ENCODE results near the gene SPRTN.

SPRTN gene

GRCh38 chr1:231397886-231398671 lies 60.0 kb downstream of the SPRTN start:
- no peak for DNase-seq
- H3K36me3 ChIP-seq: no peaks in the 10 kb centered on the region
- no peak for TF ChIP-seq CTCF (IDR thresholded peaks at IDR 0.05; ENCODE audit: low read depth, low read length)

GRCh38 chr1:231401478-231401877 lies 63.4 kb downstream of the SPRTN start:
- DNase-seq: no peak
- H3K4me3 ChIP-seq (ENCODE audit: low read depth, low read length): no peak overlapping the region
- H3K9me3 ChIP-seq: no peaks in the 10 kb centered on the region
- H3K36me3 ChIP-seq: no peaks in the 10 kb centered on the region
- no peak for TF ChIP-seq CTCF (IDR thresholded peaks at IDR 0.05; ENCODE audit: low read depth, low read length)
- no peaks in the 10 kb centered on the region; the same call in 1 of the 2 replicates for H3K4me1 ChIP-seq
- H3K27me3 ChIP-seq: no peaks in the 10 kb centered on the region

More at GRCh38 chr1:231397886-231398671, 60.0 kb downstream of the SPRTN start:
- peaks cover 12% of the 10 kb centered on the region for H3K4me1 ChIP-seq
- H3K9me3 ChIP-seq: no peaks in the 10 kb centered on the region
- H3K4me3 ChIP-seq (ENCODE audit: low read depth, low read length): no peak overlapping the region
- H3K27me3 ChIP-seq: no peaks in the 10 kb centered on the region

GRCh38 chr1:231404318-231404717 lies 66.2 kb downstream of the SPRTN start:
- peaks cover 10% of the 10 kb centered on the region for H3K36me3 ChIP-seq
- H3K9me3 ChIP-seq: no peaks in the 10 kb centered on the region
- TF ChIP-seq CTCF (IDR thresholded peaks at IDR 0.05; ENCODE audit: low read depth, low read length): no peak
- no peak overlapping the region for H3K4me3 ChIP-seq (ENCODE audit: low read depth, low read length)
- peaks cover 9% of the 10 kb centered on the region for H3K4me1 ChIP-seq
- DNase-seq: no peak
- H3K27me3 ChIP-seq: no peaks in the 10 kb centered on the region
